Upper lobe of left lung (tissue), 4 donors: ENCODE measurements around the gene RAB6B.

ENCODE experiments used
- CTCF ChIP-seq, 6 experiments: fragments of 450-650 bp in 4 of 6; fragments of 200-600 bp in 2 of 6; sonication (generic) in 2 of 6; IDR thresholded peaks; one replicate each; pipeline ENCODE4 v1.5.1; 2016 to 2019; ENCODE audit warnings: antibody characterized with exemption in 6 of 6
- EP300 ChIP-seq, 4 donors: sonication (generic); formaldehyde crosslinking; IDR thresholded peaks; one replicate each; pipeline ENCODE4 v1.5.1; 2017; ENCODE audit warnings: antibody characterized with exemption in 4 of 4, control low read depth in 2 of 4
- POLR2A ChIP-seq, 4 donors: fragments of 450-650 bp; IDR thresholded peaks; one replicate each; pipeline ENCODE4 v1.5.1; 2016 to 2017; ENCODE audit warnings: antibody characterized with exemption in 4 of 4, mild to moderate bottlenecking in 2 of 4
- POLR2AphosphoS5 ChIP-seq, 2 donors: sonication (generic); formaldehyde crosslinking; IDR thresholded peaks; one replicate each; pipeline ENCODE4 v1.5.1; 2017; ENCODE audit warnings: antibody characterized with exemption in 2 of 2

GRCh38 chr3:133830071-133830470 is 65.6 kb downstream of the RAB6B start:
- TF ChIP-seq CTCF (IDR thresholded peaks at IDR 0.05) (no peak), POLR2A (IDR thresholded peaks at IDR 0.05) (no peak), EP300 (IDR thresholded peaks at IDR 0.05) (no peak), POLR2AphosphoS5 (IDR thresholded peaks at IDR 0.05) (no peak)
